Endothelial cell of umbilical vein (primary cell): ENCODE measurements around the gene TBX4. TPM values are rescaled to one million over a fixed set of nuclear protein-coding genes. Genes with fewer than 3 reads are reported as not detected.

Experiments
- BruUV-seq: library from RNA; stranded (reverse); fragments of 400-500 nt; replicated peaks from 2 replicates; lab custom pipeline; 2021; lab: Mats Ljungman, UMichigan
- CTCF ChIA-PET: fragments of 300-600, 350-600 bp; sonication (Branson Sonifier 250); formaldehyde crosslinking; loops from one replicate; lab custom pipeline; 2021; ENCODE audit warnings: antibody characterized with exemption, inconsistent platforms; lab: Charles Lee
- POLR2A ChIA-PET: fragments of 300-600, 350-600 bp; sonication (Branson Sonifier 250); formaldehyde crosslinking; loops from one replicate; lab custom pipeline; 2021; ENCODE audit warnings: antibody characterized with exemption, inconsistent platforms; lab: Charles Lee
- DNase-seq: peaks from one replicate; pipeline ENCODE4 v3.0.0-alpha.2; 2011; ENCODE audit warnings: low read depth, low spot score
- FAIRE-seq: peaks from 2 replicates; lab custom pipeline; 2011; peaks lifted over from hg19 to GRCh38; lab: Jason Lieb, UNC
- H2AFZ ChIP-seq: 2 replicates; pipeline ENCODE4 v1.6.0; 2012; ENCODE audit warnings: low read depth, low read length, control low read depth, inconsistent platforms
- H3K27ac ChIP-seq: 2 replicates; pipeline ENCODE4 v1.5.1; 2011; ENCODE audit warnings: low read depth, mild to moderate bottlenecking, control low read depth, low read length, moderate library complexity; ENCODE audit not compliant: insufficient read depth
- H3K27me3 ChIP-seq, 2 experiments: 2 replicates each; pipeline versions ENCODE4 v1.6.0 to v1.6.1; 2011; ENCODE audit warnings: low read length in 2 of 2, mixed read lengths in 1 of 2; ENCODE audit not compliant: control insufficient read depth in 2 of 2, insufficient read depth in 2 of 2
- H3K36me3 ChIP-seq, 2 experiments: 2 replicates in 1 of 2; 3 replicates in 1 of 2; pipeline ENCODE4 v1.5.1; 2011; ENCODE audit warnings: low read length in 2 of 2, mild to moderate bottlenecking in 1 of 2, moderate library complexity in 1 of 2; ENCODE audit not compliant: control insufficient read depth in 2 of 2, insufficient read depth in 2 of 2; ENCODE audit errors: extremely low read depth in 1 of 2
- H3K4me1 ChIP-seq: 3 replicates; pipeline ENCODE4 v1.5.1; 2011; ENCODE audit warnings: mild to moderate bottlenecking, low read length; ENCODE audit not compliant: control insufficient read depth, insufficient read depth; ENCODE audit errors: extremely low read depth
- H3K4me2 ChIP-seq: 2 replicates; pipeline ENCODE4 v1.6.1; 2011; ENCODE audit warnings: low read length, control low read depth, mixed read lengths; ENCODE audit not compliant: insufficient read depth
- H3K4me3 ChIP-seq, 3 experiments: fragments of 200-600 bp in 1 of 3; sonication (generic), shearing (Covaris generic) in 1 of 3; replicated peaks in 1 of 3; 2 replicates each; pipeline ENCODE4 v1.5.1; 2011 to 2016; ENCODE audit warnings: control low read depth in 3 of 3, low read length in 3 of 3, mild to moderate bottlenecking in 2 of 3, inconsistent platforms in 1 of 3, low read depth in 1 of 3, moderate library complexity in 1 of 3; ENCODE audit not compliant: insufficient read depth in 1 of 3
- H3K79me2 ChIP-seq: 2 replicates; pipeline ENCODE4 v1.6.0; 2012; ENCODE audit warnings: low read length, inconsistent platforms; ENCODE audit not compliant: control insufficient read depth, insufficient read depth
- H3K9ac ChIP-seq: replicated peaks from 2 replicates; pipeline ENCODE3; 2011; ENCODE audit warnings: low read length, control low read depth; ENCODE audit not compliant: insufficient read depth; ENCODE audit errors: extremely low read depth
- H3K9me1 ChIP-seq: replicated peaks from 3 replicates; pipeline ENCODE4 v1.6.0; 2011; ENCODE audit warnings: mild to moderate bottlenecking, low read length; ENCODE audit not compliant: control insufficient read depth, insufficient read depth; ENCODE audit errors: extremely low read depth
- H3K9me3 ChIP-seq: replicated peaks from 2 replicates; pipeline ENCODE4 v1.5.1; 2012; ENCODE audit warnings: low read length, inconsistent platforms; ENCODE audit not compliant: control insufficient read depth, insufficient read depth
- H4K20me1 ChIP-seq: replicated peaks from 2 replicates; pipeline ENCODE3; 2011; ENCODE audit warnings: mild to moderate bottlenecking, low read length; ENCODE audit not compliant: control insufficient read depth, insufficient read depth; ENCODE audit errors: extremely low read depth
- CTCF ChIP-seq, 2 donors: IDR thresholded peaks; 1 replicate in 1 of 2; 2 replicates in 1 of 2; pipeline ENCODE4 v1.5.1; 2011; ENCODE audit warnings: low read length in 2 of 2, mild to moderate bottlenecking in 2 of 2, moderate library complexity in 2 of 2, control low read depth in 1 of 2, inconsistent platforms in 1 of 2, low read depth in 1 of 2; ENCODE audit not compliant: insufficient read depth in 1 of 2; ENCODE audit errors: extremely low read depth in 1 of 2
- EZH2 ChIP-seq: IDR thresholded peaks from 2 replicates; pipeline ENCODE4 v1.6.1; 2012; ENCODE audit warnings: borderline replicate concordance, low read depth, mild to moderate bottlenecking, moderate library complexity, low read length, inconsistent platforms; ENCODE audit not compliant: severe bottlenecking
- FOS ChIP-seq: IDR thresholded peaks from 2 replicates; pipeline ENCODE4 v1.6.1; 2011; ENCODE audit warnings: mild to moderate bottlenecking, low read length, moderate library complexity, borderline replicate concordance; ENCODE audit not compliant: insufficient read depth
- GATA2 ChIP-seq: IDR thresholded peaks from 2 replicates; pipeline ENCODE4 v1.7.0; 2011; ENCODE audit warnings: low read depth, mild to moderate bottlenecking, moderate library complexity, mixed read lengths, low read length; ENCODE audit not compliant: insufficient read length, insufficient read depth
- JUN ChIP-seq: IDR thresholded peaks from 2 replicates; pipeline ENCODE4 v1.6.1; 2011; ENCODE audit warnings: borderline replicate concordance, low read depth; ENCODE audit not compliant: insufficient read length, insufficient read depth
- MAX ChIP-seq: IDR thresholded peaks from 2 replicates; pipeline ENCODE4 v1.6.1; 2011; ENCODE audit not compliant: insufficient read depth, insufficient read length
- MYC ChIP-seq: IDR thresholded peaks from one replicate; pipeline ENCODE4 v1.6.1; 2011; ENCODE audit warnings: mild to moderate bottlenecking, low read depth, low read length
- POLR2A ChIP-seq: IDR thresholded peaks from 2 replicates; pipeline ENCODE4 v1.6.1; 2012; ENCODE audit warnings: low read depth, mild to moderate bottlenecking, control low read depth, low read length
- POLR2AphosphoS5 ChIP-seq: IDR thresholded peaks from 2 replicates; pipeline ENCODE4 v1.6.1; 2012; ENCODE audit warnings: low read depth, mild to moderate bottlenecking, control low read depth, low read length, moderate library complexity; ENCODE audit not compliant: insufficient read depth
- dilution Hi-C: fragments of 300-500 bp; cut with MboI; formaldehyde crosslinking; loops from one replicate; pipeline ENCODE4 v1.15.0; 2019; ENCODE audit warnings: low sequenced_read_pairs; ENCODE audit not compliant: extremely low pct_ligation_motif_present
- intact Hi-C: fragments of 100-400 bp; cut with micrococcal nuclease; formaldehyde crosslinking; loops from one replicate; pipeline ENCODE4 v1.10.0; 2022
- polyA plus RNA-seq, 4 experiments: library from polyadenylated mRNA; depleted of rRNA in 3 of 4; stranded (reverse) in 3 of 4; unstranded in 1 of 4; fragments of >200 nt; gene quantifications; 2 replicates each; pipeline versions ENCODE4 v1.2.1 to v1.2.3, GENCODE V29; 2011 to 2012; ENCODE audit warnings: missing spikeins in 1 of 4
- total RNA-seq: library from RNA; stranded (reverse); gene quantifications from 2 replicates; pipeline ENCODE4 v1.2.3, GENCODE V29; 2021

Gene TBX4
- total and polyA plus RNA-seq, 2 donors (not counting 3 experiments of a cell fraction or from before 2014, with no cell fraction given) = not detected

GRCh38 chr17:61414936-61415251 is 37.3 kb upstream of the TBX4 start:
- no peak overlapping the region for H3K9ac ChIP-seq
- no peaks in the 10 kb centered on the region for H4K20me1 ChIP-seq
- H3K36me3 ChIP-seq = no peaks in the 10 kb centered on the region
- intact Hi-C loops (loop anchor here (2.0 kb wide), 1 partner anchor 38 kb away; the partner anchor contains the start of gene TBX4), dilution Hi-C loops (no loop called here)
- no peak overlapping the region for H3K27ac ChIP-seq
- CTCF ChIA-PET = interaction anchor here (1.3 to 5.3 kb wide), 4 partner anchors 134 to 425 kb away, joined by 3 to 87 read pairs (median 56); no protein-coding TSS in a partner anchor
- H3K4me2 ChIP-seq = no peak overlapping the region
- H3K9me1 ChIP-seq = no peaks in the 10 kb centered on the region
- no peak for DNase-seq
- H3K4me3 ChIP-seq = no peak overlapping the region
- H3K79me2 ChIP-seq = no peaks in the 10 kb centered on the region
- TF ChIP-seq POLR2AphosphoS5 = no peak
- TF ChIP-seq POLR2A = no peak
- TF ChIP-seq FOS = no peak
- TF ChIP-seq GATA2 = no peak
- no peak for TF ChIP-seq JUN
- TF ChIP-seq CTCF (IDR thresholded peaks at IDR 0.05; ENCODE audit: extremely low read depth in 1 of 2, insufficient read depth in 1 of 2, low read depth in 1 of 2, low read length in 2 of 2) = no peak
- TF ChIP-seq EZH2 = no peak
- TF ChIP-seq MAX = no peak
- no peak for TF ChIP-seq MYC
- no peak overlapping the region for H2AFZ ChIP-seq
- peaks cover 12% of the 10 kb centered on the region for H3K4me1 ChIP-seq
- no TSS peak for BruUV-seq
- peaks cover 16 to 22% of the 10 kb centered on the region in 2 experiments for H3K27me3 ChIP-seq
- H3K9me3 ChIP-seq = no peaks in the 10 kb centered on the region
- no peak for FAIRE-seq
- POLR2A ChIA-PET = no interaction called here
